ENCODE results near the gene EI24. TPM values are rescaled to one million over a fixed set of nuclear protein-coding genes. Genes with fewer than 3 reads are reported as not detected.

The EI24 gene
- total and polyA plus RNA-seq, 9 of the 15 experiments (the other 6 are each of a cell fraction or from before 2014, with no cell fraction given): 50.4 to 260 (median 168) TPM

- H3K79me2 ChIP-seq (ENCODE audit: control insufficient read depth, insufficient read depth, low read length): no peaks in the 10 kb centered on the region
- peaks cover 7 to 21% of the 10 kb centered on the region in 2 experiments for H3K4me1 ChIP-seq (replicated peaks in 1 of 2; ENCODE audit: control insufficient read depth in 2 of 2, insufficient read depth in 2 of 2, low read length in 2 of 2)
- no peaks in the 10 kb centered on the region for H3K27me3 ChIP-seq (ENCODE audit: control insufficient read depth in 2 of 2, insufficient read depth in 2 of 2, low read length in 2 of 2)
- no peaks in the 10 kb centered on the region for H4K20me1 ChIP-seq (replicated peaks; ENCODE audit: control insufficient read depth, insufficient read depth, low read length)
- BruUV-seq (replicated peaks): no TSS peak
- TF ChIP-seq ATF3 (IDR thresholded peaks at IDR 0.05) (0 out of 2 replicates have a peak, but pooled peaks have one; percentile 9), ATF3 (CRISPR knock-in tag; conservative IDR thresholded peaks at IDR 0.05) (no peak), E4F1 (CRISPR knock-in tag; IDR thresholded peaks at IDR 0.05; ENCODE audit: borderline replicate concordance) (no peak)
- DNase-seq (ENCODE audit: extremely low read depth in 1 of 4, low spot score in 3 of 4) (no peak), FAIRE-seq (no peak), ATAC-seq (no peak)
- H3K9me1 ChIP-seq (ENCODE audit: control insufficient read depth, insufficient read depth, low read length): no peaks in the 10 kb centered on the region
- intact Hi-C loops (cut with micrococcal nuclease) (loop anchor here (10.0 kb wide), 1 partner anchor 165 kb away; no protein-coding TSS in a partner anchor), in situ Hi-C loops (cut with MboI) (loop anchor here (10.0 kb wide), 1 partner anchor 315 kb away; no protein-coding TSS in a partner anchor)
- no peaks in the 10 kb centered on the region for H3K36me3 ChIP-seq (ENCODE audit: control insufficient read depth, insufficient read depth, low read length)
- no peak overlapping the region for H3K4me3 ChIP-seq
- 89% methylated on average over 3 of the region's 3 CpGs for WGBS (ENCODE audit: insufficient coverage, low coverage, missing lambda C conversion rate)
- H3K9ac ChIP-seq (ENCODE audit: insufficient read depth in 1 of 2, low read depth in 2 of 2, low read length in 2 of 2): no peak overlapping the region
- no peak overlapping the region for H2AFZ ChIP-seq (ENCODE audit: low read depth, low read length)
- H3K9me3 ChIP-seq (replicated peaks; ENCODE audit: control insufficient read depth, insufficient read depth, low read depth, low read length): no peaks in the 10 kb centered on the region
- CTCF ChIA-PET (ENCODE audit: low intra/inter-chr PET ratio): no interaction called here
- H3K27ac ChIP-seq (ENCODE audit: extremely low read depth, low read depth, low read length): no peak overlapping the region
- no peak overlapping the region for H3K4me2 ChIP-seq (ENCODE audit: insufficient read depth, low read length)
- POLR2A ChIA-PET: interaction anchor here (0.9 to 1.3 kb wide), 2 partner anchors 10 to 49 kb away, joined by 3 read pairs; no protein-coding TSS in a partner anchor
Observed at GRCh38 chr11:125559888-125560287, 9.4 kb upstream of the EI24 start.
